Fibroblast of skin of right quadriceps (primary cell): ENCODE data around the gene SPAG5.

Experiments used
- DNase-seq: peaks from one replicate; pipeline ENCODE4 v3.0.0-alpha.2; 2013

Gene SPAG5, protein sequence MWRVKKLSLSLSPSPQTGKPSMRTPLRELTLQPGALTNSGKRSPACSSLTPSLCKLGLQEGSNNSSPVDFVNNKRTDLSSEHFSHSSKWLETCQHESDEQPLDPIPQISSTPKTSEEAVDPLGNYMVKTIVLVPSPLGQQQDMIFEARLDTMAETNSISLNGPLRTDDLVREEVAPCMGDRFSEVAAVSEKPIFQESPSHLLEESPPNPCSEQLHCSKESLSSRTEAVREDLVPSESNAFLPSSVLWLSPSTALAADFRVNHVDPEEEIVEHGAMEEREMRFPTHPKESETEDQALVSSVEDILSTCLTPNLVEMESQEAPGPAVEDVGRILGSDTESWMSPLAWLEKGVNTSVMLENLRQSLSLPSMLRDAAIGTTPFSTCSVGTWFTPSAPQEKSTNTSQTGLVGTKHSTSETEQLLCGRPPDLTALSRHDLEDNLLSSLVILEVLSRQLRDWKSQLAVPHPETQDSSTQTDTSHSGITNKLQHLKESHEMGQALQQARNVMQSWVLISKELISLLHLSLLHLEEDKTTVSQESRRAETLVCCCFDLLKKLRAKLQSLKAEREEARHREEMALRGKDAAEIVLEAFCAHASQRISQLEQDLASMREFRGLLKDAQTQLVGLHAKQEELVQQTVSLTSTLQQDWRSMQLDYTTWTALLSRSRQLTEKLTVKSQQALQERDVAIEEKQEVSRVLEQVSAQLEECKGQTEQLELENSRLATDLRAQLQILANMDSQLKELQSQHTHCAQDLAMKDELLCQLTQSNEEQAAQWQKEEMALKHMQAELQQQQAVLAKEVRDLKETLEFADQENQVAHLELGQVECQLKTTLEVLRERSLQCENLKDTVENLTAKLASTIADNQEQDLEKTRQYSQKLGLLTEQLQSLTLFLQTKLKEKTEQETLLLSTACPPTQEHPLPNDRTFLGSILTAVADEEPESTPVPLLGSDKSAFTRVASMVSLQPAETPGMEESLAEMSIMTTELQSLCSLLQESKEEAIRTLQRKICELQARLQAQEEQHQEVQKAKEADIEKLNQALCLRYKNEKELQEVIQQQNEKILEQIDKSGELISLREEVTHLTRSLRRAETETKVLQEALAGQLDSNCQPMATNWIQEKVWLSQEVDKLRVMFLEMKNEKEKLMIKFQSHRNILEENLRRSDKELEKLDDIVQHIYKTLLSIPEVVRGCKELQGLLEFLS

DNA sequence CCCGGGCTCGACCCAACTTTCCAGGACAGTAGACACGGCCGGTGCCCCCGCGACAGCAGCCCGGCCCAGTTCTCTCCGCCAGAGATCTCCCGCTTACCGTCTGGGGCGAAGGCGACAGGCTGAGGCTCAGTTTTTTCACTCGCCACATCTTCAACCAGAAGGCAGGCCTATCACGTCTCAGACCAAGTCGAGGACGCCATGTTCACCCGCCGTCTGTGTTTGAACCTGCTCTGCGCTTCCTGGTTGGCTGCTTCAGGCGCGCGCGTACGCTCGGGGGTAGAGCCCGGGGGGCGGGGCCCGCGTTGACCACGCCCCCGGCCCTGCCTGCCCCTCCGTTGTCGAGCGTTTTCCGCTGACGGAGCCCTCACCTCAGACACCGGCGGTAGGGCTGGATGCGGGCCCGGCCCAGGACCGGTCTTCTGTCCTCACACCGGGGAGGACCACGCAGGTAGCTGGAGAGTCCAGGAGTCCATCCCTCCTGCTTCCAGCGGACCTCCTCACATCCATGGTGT lies at the start of gene SPAG5:
Gene SPAG5, minus strand, starts transcription at position 227 of the 512 bp plus-strand sequence. Its CDS starts 79 bp downstream, at position 148.
- peak; percentile 90 for DNase-seq

DNA sequence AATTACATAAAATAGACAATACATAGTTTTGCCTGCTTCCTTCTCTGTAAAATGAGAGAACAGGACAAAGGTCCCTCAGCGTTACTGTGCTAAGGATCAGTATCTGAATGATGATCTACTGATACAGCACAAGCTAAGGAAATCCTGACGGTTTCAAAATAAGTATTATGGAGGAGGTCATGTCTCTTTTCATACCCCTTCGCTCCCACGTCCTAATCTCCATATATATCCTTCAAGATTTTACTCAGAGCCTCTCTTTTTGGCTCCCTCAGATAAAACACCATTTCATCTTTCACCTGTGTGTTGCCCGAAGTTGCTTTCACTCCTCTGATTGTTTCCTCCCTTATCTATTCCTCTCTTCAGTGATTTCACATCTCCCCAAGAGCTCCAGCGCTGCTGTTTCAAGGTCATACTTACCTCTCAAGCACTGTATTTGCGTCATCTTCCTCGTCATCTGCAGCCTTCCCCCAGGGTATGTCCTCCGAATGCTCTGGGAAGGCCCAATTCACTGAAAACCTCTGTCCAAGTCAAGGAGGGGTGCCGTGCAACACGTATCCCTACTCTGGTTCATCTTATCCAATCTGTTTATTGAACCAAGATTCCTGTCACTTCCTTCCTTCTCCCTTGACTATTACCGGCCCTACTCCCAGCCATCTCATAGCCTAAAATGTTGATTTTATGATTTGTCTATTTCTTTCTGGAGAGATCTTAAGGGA lies 47.4 kb upstream of the SPAG5 start:
- DNase-seq, result no peak

DNA sequence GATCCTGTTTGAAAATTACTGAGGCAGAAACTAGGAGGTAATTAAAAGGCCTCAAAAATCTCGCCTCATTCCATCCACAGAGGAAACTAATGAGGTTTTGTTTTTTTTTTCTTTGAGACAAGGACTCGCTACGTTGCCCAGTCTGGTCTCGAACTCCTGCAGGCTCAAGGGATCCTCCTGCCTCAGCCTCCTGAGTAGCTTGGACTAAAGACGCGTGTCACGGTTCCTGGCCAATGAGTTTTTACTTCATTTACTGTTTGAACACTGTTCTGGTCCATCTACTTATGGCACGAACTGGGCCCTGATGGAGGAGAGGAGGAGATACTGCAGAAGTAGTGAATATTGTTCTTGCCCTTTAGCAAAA lies 46.7 kb upstream of the SPAG5 start:
- DNase-seq, result no peak

DNA sequence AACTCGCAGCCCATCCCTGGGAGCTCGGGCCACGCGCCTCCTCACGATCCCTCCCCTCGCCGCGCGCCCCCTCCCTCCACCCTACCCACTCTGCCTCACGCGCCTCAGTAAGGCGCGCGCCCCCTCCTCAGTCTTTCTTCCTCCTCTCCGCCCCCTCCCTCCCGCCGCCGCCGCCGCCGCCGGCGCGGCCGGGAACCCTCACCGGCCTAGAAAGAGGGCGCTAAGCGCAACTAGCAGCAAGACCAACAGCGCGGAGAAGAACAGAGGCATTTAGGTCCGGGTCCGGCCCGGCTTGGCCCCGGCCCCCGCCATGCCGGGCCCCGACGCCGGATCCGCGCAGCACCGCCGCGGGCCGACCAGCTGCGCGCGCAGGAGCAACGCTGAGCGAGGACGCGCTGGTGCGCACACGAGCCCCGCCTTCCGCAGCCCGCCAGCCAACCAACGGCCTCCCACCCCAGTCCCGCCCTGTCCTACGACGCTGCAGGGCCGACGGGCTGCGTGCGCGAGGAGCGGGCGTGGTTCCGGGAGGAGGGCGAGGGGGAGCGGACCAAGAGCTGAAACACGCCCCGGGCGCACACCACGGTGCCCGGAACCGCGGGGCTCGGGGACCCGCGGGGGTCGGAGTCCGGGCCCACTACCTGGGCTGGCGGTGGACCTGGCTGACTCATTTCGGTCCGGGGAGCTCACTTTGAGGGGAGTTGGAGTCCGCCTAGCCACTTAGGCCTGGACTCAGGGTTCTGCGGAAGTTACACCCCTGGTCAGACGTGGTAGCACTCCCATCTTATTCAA lies 46.2 kb upstream of the SPAG5 start, which contains the start of gene BLTP2:
Gene BLTP2, minus strand, starts transcription at position 372 of the 789 bp plus-strand sequence. Its CDS starts 102 bp downstream, at position 270.
- DNase-seq, result peak; percentile 93

DNA sequence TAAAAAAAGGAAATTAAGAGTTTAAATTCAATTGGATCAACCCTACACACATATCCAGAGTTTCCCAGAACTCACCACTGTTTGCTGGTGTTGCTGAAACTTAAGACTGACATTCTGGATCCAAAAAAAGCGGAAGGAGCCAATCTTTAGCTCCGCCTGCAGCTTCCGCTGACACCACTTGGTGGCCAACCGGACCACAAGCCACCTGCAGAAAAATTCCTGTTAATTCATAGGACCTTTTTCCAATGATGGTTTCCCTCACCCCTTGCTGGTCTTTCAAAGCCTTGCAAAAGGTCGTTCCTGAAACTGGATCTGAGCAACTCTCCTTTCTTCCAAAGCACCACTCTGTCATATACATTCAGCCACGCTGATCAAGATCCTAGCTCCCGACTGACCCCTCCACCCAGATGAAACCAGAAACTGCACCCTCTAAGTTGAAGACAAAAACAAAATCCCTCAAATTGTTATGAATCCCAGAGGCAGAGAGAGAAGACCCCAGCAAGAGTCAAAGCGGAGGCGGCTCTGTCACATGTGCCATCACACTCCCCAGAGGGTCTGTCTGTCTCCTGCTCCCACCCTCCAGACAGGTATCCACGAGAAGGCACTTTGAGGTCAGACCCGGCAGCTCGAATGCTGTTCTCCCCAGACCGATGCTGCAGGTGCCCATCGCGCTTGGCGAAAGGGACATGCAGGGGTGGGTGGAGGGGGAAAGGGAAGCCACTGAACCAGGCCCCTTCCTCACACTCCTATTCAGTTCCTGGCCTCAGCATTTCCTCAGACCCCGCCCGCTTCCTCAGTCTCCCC lies 45.4 kb upstream of the SPAG5 start:
- DNase-seq, result peak; percentile 22

DNA sequence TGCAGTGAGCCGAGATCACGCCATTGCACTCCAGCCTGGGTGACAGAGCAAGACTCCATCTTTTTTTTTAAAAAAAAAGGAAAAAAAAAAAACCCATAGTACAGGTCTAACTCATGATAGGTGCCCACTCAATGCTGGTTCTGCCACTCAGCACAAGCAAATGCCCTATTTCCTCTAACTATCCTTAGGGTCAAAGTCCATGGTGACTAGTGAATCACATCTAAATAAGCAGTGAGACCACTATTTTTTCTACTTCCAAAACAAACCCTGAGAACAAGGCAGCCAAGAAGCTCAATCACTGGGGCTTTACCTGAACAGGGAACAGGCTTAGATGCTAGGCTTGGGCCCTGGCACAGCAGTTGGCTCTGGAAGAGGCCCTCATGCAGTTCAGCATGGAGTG lies 42.8 kb upstream of the SPAG5 start:
- no peak for DNase-seq

DNA sequence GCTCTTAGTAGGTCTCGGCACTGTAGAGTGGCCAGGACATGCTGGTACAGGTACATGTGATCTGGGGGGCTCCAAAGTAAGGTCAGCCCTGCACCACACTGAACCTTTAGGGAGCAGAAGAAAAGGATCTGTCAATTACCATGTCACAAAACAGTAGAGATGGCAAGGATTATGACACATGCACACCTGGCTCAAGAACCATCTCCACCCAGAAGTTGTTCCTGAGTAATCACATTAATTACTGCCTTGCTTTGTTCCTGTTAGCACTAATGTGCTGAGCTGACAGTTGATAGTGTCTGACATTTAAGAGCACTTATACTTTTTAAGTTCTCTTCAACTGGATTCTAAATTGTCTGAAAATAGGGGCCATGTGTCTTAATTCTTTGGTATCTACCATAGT lies 36.7 kb upstream of the SPAG5 start:
- DNase-seq, result no peak

DNA sequence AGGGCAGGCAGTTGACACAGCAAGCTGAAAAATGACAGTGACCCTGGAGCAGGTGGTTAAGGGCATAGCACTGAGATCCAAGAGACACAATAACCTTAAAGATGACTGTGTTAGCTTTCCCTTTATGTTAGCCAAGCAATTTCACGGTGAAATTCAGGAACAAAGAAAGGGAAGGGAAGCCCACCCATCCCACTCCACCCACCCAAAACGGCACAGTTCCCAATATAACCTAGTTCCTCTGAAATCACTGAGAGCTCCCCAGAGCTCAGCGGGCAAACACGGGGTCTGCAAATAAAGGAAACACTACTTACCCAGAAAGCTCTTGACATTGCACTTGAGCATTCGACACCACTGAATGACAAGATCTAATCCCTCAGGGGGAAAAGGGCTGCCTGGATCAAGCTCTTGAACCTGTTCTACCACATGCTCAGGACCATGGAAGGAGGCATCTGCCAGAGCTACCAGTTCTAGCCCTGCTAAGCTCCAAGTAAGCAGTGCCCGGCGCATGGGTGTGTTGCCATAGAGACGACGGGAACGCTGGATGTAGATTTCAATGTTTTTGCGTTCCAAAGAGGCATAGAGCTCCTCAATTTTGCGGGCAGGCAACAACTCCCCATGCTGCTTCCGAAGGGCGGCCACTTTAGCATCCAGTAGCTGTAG lies 35.5 kb upstream of the SPAG5 start:
- DNase-seq, result no peak

DNA sequence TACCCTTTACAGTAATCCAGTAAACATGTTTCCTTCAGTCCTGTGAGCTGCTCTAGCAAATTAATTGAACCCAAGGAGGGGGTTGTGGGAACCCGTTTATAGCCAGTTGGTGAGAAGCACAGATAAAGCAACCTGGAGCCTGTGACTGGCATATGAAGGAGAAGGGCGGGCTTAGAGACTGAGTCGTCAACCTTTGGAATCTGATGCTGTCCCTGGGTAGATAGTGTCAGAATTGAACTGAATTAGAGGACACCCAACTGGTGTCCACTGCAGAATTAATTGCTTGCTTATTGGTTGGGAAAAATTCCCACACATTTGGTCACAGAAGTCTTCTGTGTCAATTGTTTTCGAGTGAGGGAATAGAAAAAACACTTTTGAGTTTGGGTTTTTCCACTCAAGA lies 28.0 kb upstream of the SPAG5 start:
- no peak for DNase-seq

DNA sequence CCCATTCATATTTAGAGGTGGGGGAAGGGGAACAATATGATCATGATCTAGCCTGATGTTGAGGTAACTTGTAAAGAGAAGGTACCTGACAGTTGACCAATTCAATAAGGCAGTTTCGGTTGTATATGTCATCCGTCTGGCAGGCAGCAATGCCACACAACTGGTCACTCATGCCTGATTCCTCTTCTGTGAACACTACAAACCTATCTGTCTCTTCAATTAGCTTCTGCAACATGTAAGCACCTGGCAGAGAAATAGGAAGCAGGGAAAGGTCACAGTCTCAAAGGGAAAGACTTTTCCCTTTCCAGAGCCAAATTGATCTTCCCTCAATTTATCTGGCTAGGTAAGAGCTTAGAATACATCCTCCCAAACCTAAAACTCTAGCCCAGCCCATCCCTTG lies 25.3 kb upstream of the SPAG5 start:
- DNase-seq, result no peak

DNA sequence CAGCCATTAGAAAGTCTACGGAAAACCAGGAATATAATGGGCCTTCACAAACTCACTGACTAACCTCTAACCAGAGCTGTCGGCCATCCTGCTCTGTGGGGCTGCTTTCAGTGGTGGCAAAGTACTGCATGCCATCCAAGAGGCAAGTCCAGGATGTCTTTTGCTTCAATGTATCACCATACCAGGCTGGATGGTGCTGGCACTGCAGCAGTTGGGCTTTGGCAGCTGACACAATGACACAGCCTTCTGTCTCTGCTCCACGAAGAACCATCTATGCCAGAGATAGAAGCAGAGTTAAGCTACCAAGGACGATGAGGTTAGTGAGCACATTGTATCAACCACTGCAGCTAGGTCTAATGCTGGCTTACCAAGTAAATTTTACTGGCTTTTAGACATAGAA lies 24.9 kb upstream of the SPAG5 start:
- DNase-seq, result no peak

DNA sequence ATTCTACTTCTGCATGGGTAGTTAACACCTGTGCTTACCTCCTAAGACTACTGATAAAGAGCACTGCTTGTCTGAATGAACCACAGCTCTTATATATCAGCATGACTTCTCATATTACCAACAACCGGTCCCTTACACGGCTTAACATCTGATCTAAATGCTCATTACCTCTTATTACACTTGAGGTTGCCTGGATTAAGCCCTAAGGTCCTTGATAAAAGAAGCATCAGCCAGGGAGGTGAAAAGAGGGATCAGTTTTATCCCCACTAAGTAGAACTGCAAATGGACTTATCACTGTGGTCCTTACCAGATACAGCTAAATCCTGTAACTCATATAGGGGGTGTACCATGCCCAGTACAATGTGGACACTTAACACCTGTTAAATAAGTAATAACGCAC lies 23.4 kb upstream of the SPAG5 start:
- no peak for DNase-seq

DNA sequence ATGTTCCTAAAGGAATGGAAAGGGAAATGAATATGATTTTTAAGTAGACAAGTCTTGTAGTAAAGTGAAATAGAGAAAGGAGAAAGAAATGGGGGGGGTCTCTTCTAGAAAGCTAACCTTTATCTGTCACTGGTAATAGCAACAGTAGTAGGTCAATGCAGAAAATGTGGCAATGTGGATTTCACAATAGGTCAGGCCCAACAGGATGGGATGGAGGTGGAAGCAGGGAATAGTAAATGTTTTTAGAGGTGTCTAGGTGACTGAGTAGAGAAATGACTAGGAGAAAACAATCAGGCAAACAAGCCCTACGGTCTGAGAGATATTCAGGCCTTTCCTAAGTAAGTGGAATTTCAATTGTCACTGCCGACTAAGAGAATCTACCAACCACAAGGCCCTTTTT lies 21.2 kb upstream of the SPAG5 start:
- DNase-seq, result no peak

DNA sequence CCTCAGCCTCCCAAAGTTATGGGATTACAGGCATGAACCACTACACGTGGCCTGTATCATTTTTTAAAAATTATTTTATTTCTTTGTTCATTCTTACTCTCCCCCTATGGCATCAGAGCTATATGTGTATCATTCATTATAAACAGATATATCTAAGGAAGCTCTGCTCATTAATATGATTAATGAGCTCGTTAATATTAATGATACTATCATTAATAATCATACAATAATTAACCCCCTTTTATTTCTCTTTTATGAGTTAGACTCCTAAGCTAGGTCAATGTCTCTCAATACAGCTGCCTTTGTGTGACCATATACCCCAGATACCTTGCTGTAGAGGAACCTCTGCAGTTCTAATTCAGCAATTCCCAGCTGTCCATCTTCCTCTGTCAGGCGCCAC lies 19.6 kb upstream of the SPAG5 start:
- DNase-seq, result no peak

DNA sequence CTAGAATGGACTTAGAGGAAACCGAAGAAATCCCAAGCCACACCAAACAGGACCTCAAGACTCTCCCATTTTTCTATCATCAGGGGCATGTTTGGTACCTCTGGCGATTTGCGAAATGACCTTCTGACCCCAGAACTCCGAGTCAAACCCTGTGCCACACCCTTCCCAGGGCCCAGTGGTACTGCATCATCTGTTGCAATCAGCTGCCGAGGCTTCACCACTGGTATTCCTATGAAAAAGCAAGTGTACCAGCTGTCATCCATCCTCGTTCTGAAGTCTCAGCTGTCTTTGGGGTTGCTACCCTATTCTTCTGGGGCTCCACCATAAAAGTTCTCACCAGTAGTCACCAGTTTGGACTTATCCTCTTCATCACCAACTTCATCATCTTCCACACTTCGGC lies 17.5 kb upstream of the SPAG5 start:
- DNase-seq, result no peak

DNA sequence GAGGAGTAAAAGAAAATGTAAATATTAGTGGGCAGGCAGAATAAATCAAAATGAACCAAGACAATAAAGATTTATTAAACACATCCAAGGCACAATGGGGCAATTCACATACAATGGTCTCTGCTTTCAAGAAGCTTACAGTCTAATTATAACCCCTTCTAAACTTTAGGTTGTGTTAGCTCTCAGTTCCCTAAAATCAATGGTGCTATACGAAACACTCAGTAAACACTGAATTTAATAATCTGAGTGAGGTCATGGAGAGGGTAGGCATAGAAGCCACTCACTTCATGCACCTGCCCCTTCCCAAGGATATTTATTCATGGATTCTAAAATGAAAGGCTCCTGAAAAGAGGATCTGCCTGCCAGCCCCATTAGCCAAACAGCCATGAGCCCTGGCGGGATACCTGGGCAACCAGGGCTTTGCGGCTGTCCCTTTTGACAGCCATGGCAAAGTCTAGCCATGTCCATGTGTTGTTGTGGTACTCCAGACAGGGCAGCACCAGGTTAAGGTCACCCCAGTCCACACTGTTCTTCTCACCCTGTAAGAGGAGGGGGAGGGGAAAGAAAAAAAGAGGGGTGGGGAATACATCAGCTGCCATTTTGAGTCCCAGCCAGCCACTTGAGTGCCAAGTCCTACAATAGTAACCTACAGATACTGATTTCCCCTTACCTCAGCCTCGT lies 16.6 kb upstream of the SPAG5 start:
- DNase-seq, result no peak

DNA sequence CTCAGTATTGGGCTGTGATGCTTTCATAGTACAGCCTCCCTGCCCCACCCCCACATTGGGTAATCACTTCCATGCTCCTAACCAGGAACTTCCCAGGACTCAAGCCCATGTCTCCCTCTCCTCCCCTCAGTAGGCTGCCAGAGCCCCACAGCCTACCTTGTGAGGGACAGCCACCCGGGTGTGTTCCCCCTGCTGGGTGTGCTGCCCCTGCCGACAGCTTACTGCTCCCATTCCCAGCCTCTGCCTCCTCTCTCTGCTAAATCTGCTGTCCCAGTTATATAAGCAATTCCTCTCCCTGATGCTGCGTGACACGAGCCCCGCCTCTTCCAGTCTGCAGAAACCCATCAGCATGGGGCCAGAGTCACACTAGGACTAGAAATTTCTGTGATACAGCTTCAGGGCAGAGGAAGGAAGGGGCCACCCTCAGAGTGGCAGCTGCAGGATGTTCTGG lies 15.1 kb upstream of the SPAG5 start, which contains the start of gene RSKR:
Gene RSKR, minus strand, starts transcription at position 255 of the 451 bp plus-strand sequence. Its CDS starts 24 bp downstream, at position 231.
- DNase-seq, result no peak

DNA sequence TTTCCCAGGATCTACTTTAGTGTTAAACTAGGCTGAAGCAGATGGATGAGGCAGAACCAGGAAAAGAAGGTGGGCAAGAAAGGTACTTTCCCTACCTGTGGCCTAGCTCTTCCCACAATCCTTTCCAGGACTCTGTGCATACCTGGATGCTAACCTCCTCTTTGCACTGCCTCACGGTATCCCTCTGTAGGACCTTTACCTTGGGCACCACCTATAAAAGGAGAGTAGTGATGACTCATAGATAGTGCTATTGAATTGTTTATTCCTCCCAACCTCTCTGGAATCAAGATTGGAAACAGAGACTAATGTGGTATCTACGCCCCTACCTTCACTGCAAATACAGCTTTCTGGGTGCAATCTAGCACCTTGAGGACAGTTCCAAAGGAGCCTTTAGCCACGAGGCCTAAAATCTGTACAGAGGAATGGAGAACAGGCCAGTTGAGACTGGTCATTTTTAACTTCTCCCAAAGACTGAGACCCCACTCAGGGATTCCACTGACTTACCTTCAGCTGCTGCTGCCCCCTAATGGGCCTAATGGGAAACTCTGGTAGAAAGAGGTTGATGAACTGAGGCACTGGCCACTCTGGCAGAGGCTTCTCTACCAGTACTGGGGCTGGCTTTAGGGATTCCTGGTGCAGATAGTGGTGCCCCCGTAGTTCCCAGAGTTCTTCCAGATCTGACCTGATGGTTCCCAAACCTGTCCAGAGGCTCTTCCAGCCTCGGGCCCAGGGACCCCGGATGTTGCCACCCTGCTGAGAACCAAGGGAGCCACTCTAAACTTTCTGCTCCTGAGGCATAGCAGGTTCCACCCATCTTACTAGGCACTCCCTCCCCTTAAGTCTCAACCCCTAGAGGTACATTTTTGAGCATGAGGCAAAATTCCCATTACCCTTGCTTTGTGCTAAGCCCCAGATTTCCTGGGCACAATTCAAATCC lies 14.4 kb upstream of the SPAG5 start:
- peak; percentile 28 for DNase-seq
